Daoy (cell line): ENCODE data around the gene DVL1. TPM values are rescaled to one million over a fixed set of nuclear protein-coding genes. Genes with fewer than 3 reads are reported as not detected.
"Not testable (repeated sequence)": the region's sequence is repeated elsewhere in the genome, so short reads cannot be mapped to it uniquely, and the experiment has no call there.

Source experiments
- DNase-seq: peaks from one replicate; pipeline ENCODE4 v3.0.0-alpha.2; 2015; ENCODE audit warnings: low read depth
- total RNA-seq: library from RNA; depleted of rRNA; stranded (reverse); fragments of >200 nt; shearing (Covaris generic); gene quantifications from 2 replicates; pipeline ENCODE4 v1.2.3, GENCODE V29; 2014

The DVL1 gene
- total RNA-seq, 1 experiment from 2014 or later: 44.4 TPM

DNA sequence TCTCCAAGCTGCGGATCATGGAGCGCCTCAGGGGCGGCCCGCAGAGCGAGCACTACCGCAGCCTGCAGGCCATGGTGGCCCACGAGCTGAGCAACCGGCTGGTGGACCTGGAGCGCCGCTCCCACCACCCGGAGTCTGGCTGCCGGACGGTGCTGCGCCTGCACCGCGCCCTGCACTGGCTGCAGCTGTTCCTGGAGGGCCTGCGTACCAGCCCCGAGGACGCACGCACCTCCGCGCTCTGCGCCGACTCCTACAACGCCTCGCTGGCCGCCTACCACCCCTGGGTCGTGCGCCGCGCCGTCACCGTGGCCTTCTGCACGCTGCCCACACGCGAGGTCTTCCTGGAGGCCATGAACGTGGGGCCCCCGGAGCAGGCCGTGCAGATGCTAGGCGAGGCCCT is 21.9 kb downstream of the DVL1 start:
- DNase-seq: no peak

DNA sequence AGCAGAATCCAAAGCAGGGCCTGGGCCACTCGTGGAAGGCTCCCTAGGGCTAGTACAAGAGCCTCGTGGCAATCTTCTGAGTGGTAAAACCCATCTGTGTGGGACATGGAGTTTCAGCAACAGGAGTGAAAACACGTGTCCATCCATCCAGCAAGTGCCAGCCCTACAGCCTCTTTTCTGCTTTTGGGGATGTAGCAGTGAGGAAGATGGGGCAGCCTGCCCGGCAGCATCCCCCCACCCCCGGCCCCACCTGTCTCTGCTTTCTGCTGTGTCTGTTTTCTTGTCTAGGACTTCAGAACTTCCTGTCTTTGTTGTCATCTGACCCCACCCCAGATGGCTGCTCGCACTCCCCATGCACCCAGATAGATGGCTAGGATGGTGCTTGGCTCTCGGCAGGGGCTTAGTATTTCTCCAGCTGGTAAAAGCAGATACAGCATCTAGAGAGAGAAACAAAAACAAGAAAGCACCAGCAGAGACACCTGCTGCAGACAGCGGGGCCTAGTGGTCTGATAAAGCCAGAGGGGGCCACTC is 23.1 kb downstream of the DVL1 start:
- no peak for DNase-seq

- no peak for DNase-seq
These were observed 23.7 kb downstream of the DVL1 start for GRCh38 chr1:1325288-1326074.

DNA sequence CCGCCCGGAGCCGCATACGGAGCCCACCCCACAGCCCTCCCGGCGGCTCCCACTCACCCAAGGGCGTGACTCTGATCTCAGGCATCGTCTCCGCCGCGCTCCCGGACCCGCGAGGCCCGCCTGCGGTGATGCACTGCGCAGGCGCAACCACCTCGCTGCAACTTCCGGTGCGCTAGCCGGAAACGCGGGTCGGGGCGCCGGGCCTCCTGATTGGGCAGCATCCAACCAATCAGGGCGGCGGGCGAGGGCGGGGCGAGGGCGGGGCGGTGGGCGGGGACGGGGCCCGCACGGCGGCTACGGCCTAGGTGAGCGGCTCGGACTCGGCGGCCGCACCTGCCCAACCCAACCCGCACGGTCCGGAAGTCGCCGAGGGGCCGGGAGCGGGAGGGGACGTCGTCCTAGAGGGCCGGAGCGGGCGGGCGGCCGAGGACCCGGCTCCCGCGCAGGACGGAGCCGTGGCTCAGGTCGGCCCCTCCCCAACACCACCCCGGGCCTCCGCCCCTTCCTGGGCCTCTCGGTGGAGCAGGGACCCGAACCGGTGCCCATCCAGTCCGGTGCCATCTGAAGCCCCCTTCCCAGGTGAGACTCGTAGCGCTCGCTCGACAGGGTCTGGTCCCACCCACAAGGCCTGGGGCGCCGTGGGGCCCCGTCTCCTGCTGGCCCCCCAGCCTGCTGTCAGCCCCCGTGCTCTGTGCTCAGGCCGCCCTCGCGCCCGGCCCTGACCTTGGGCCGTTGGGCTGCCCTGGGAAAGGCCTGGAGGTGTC is 24.5 kb downstream of the DVL1 start, which contains the start of the genes CPTP and INTS11:
Gene CPTP (plus strand): TSS at position 279 of the 764 bp plus-strand sequence. CDS start 2,109 bp downstream, outside the sequence.
Gene INTS11 (minus strand): TSS at position 137 of the 764 bp plus-strand sequence. CDS start 52 bp downstream, at position 85.
- DNase-seq: peak; percentile 96

DNA sequence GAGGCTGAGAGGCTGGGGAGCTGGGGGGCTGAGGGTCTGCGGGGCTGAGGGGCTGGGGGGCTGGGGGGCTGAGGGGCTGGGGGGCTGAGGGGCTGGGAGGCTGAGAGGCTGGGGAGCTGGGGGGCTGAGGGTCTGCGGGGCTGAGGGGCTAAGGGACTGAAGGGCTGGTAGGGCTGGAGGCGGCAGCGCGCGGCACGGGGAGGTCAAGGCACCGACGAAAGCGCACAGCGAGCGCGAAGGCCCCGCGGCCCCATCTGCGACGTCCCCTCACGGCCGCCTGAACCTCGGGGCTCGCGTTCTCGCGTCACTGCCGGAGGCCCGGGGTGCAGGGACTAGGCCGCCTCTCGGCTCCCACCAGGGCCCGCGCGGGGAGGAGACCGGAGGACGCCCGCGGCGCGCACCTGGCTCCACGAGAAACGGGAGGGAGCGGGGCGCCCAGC is 25.1 kb downstream of the DVL1 start:
- no peak for DNase-seq

DNA sequence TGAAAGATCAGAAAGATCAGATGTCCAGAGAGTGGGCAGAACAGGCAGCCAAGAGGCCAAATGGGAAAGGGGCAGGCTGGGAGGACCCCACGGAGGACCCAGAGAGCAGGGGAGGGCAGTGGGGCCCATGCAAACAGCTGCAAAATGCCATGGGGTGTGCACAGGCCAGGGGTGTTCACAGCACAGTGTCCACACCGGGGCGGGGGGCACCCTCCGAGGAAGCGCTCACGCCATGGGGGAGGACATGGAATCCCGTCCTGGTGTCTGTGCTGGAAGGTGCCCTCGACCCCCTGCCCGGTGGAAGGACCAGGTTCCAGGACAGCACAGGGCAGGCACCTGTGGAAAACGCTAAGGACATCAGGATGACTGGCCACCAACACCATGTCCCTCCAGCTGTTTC is 26.3 kb downstream of the DVL1 start:
- no peak for DNase-seq

DNA sequence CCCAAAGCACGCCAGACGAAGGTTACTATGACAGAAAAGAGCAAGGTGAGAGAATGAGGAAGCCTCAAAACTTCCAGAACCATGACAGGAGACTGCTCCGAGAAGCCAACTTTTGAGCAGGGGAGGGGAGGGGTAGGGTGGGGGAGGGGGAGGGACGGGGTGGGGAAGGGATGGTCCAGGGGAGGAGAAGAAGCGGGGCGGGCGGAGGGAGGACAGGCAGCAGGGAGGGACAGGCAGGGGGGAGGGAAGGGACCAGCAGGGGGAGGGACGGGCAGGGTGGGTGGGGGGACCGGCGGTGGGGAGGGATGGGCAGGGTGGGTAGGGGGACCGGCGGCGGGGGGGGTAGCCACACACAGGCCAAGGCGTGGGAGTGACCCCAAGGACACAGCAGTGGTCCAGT is 26.8 kb downstream of the DVL1 start:
- DNase-seq: no peak

DNA sequence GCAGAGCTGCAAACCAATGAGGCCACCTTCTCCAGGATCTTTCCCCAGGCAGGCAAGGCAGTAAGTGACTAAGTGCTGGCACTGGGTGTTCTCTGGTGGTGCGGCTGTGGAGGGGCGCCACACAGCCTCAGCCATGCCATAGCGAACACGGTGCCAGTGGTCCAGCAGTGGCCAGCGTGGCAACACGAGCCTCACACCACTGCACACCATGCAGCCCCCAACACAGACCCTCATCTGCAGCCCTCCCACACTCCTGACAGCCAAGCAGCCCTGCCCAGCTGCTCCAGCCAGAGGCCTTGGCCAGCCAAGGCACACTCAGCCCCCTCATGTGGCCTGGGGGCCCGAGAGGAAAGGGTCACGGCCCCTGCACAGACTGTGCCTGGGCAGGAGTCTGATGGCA is 27.7 kb downstream of the DVL1 start:
- no peak for DNase-seq

- no peak for DNase-seq
These were observed 28.4 kb downstream of the DVL1 start for GRCh38 chr1:1320666-1321448.

GRCh38 chr1:1319646-1319941 is 29.6 kb downstream of the DVL1 start:
- DNase-seq: no peak

DNA sequence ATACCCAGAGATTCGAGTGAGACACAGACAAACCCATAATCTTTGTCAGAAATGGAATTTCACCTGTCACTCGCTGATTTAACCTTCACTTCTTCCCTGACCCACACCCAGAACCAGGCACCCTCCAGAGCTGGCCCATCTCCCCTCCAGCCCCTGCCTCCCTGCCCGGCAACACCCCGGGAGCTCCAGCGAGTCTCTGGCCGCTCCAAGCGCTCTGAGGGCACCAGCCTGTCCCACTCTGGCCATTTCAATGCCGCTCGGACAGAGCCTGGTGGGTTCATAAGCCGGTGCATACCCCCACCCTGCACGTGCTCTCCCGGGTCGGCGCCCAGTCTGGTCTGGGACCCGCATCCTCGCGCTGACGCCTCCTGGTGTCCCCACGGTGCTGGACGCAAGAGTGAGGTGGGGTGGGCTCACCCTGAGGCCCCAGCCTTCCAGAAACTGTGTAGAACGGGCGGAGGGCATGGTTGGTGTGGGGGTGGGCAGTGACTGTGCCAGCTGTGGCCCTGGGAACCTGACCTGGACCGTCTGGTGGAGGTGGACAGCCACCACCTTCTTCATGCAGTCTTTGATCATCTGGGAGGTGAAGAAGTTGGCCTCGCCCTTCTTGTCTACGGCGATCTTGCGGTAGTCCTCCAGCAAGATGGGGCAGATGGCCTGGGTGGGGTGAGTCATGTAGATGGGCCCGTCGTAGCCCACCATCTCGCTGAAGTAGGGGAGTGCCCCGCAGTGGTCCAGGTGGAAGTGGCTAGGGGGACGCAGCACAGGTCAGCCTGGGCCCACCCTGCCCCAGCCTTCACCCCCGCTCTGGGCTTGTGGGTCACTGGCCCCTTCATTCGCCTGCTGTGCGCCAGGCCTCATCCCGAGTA is 30.2 kb downstream of the DVL1 start:
- no peak for DNase-seq

GRCh38 chr1:1318131-1318652 is 31.0 kb downstream of the DVL1 start:
- DNase-seq: peak; percentile 95

GRCh38 chr1:1317420-1317819 is 31.8 kb downstream of the DVL1 start:
- DNase-seq: no peak

GRCh38 chr1:1316199-1316598 is 33.0 kb downstream of the DVL1 start:
- DNase-seq: not testable (repeated sequence)

GRCh38 chr1:1315435-1315954 is 33.7 kb downstream of the DVL1 start:
- DNase-seq: no peak

- no peak for DNase-seq
These were observed 34.4 kb downstream of the DVL1 start for GRCh38 chr1:1314678-1315335.

DNA sequence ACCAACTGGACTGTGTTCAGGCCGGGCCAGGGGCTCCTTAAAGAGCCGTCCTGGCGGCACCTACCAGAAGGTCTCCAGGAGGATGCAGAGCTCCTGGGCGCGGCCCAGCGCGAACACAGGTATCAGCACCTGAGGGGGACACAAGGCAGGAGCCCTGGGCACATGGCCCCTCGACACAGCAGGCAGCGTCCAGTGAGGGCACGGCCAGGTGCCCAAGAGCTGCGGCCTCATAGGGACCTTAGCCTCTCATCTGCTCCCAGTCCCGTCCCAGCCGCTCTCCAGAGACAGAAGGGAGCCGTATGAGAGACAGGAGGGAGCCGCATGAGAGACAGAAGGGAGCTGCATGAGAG is 35.0 kb downstream of the DVL1 start:
- DNase-seq: no peak

DNA sequence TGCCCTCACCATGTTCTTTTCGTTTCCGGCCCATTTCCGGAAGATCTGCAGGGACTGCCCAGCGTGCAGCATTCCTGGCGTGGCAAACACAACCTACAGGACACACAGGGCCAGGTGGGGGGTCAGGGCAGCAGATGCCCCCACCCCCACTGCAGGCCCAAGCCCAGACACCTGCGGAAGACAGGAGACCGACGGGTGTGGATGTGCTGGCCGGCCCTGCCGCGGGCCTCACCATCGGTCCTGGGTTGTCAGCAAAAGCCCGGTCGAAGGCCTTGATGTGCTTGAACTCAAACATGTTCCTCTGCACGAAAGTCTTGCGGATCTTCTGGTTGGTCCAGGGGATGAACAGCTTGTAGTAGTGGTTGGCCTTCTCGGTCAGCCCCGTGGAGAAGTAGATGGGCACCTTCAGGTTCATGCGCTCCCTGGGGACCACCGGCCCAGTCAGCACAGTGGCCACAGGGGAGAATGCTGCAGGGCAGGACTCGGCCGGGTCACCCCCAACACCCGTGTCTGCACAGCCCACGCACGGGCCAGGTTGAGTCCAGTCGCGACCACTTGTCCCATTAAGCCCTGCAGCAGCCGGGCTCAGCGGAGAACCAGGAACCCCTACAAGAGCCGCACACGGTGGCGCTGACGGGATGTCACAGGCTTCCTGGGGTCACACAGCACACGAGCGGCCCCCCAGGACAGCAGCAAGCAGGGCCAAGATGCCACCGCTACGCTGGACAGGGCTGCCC is 35.5 kb downstream of the DVL1 start:
- DNase-seq: no peak
